ENCODE data around the gene SLC22A31.
A peak's percentile ranks its signal among the peaks of the same experiment; 100 is the strongest.
"Not testable (repeated sequence)": the region's sequence is repeated elsewhere in the genome, so short reads cannot be mapped to it uniquely, and the experiment has no call there.

SLC22A31 gene

DNA sequence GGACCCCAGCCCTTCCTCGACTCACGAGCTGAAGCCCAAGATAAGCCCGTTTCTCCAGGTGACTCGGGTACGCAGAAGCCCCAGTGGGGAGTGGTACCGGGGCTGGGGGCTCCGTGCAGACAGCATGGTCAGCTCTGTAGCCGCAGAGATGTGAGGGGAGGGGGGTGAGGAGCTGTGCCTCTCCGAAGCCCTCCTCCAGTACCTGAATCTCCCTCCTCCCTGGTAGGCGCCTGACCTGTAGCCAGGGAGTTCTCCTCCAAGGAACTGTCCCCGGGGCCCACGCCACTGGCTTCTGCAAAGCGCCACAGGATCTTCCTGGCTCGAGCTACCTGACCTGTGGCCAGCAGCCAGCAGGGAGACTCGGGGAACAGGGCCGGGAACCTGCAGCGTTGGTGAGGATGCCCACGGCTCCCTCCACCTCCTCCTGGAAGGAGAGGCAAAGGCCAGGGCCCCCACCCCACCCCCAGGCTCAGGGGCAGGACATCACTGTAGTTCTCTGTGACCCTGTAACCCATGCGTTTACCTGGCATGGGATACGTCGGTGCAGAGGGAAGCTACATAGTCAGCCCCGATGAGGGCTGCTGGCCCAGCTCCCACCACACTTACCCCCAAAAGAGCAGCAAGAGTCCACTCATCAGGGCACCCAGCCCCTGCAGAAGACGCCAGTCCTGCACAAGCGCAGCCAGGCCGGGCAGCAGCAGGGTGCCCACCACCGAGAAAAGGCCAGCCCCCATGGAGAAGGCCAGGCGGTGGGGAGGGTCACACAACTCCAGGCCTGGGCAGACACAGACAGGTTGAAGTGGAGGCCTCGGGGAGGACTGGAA is 1.7 kb downstream of the SLC22A31 start:
- WGBS = 92% methylated on average over 28 of the region's 28 CpGs
- no peak overlapping the region for H3K9ac ChIP-seq (ENCODE audit: low read depth, low read length)

GRCh38 chr16:89197633-89198416 is 2.5 kb downstream of the SLC22A31 start:
- H3K27ac ChIP-seq (ENCODE audit: low read depth, low read length) = no peak overlapping the region
- no peak overlapping the region for H3K9ac ChIP-seq (ENCODE audit: low read depth, low read length)
- H3K9me3 ChIP-seq (ENCODE audit: insufficient read depth, low read depth, low read length) = no peaks in the 10 kb centered on the region; the same call in 1 of the 2 replicates
- H3K4me3 ChIP-seq (ENCODE audit: low read length) = no peak overlapping the region
- peaks cover 3% of the 10 kb centered on the region; the same call in 1 of the 2 replicates for H3K4me1 ChIP-seq (ENCODE audit: insufficient read depth, low read length)
- peaks cover 47% of the 10 kb centered on the region for H3K27me3 ChIP-seq (ENCODE audit: insufficient read depth, low read length)
- 87% methylated on average over 26 of the region's 26 CpGs for WGBS
- no peaks in the 10 kb centered on the region for H3K36me3 ChIP-seq (ENCODE audit: insufficient read depth, low read length)

More for the DNA sequence above, 1.7 kb downstream of the SLC22A31 start:
- no peak overlapping the region for H3K4me3 ChIP-seq (ENCODE audit: low read length)
- H3K9me3 ChIP-seq (ENCODE audit: insufficient read depth, low read depth, low read length) = no peaks in the 10 kb centered on the region; the same call in 1 of the 2 replicates
- peaks cover 3% of the 10 kb centered on the region; the same call in 1 of the 2 replicates for H3K4me1 ChIP-seq (ENCODE audit: insufficient read depth, low read length)
- H3K27ac ChIP-seq (ENCODE audit: low read depth, low read length) = no peak overlapping the region
- peaks cover 53% of the 10 kb centered on the region for H3K27me3 ChIP-seq (ENCODE audit: insufficient read depth, low read length)
- H3K36me3 ChIP-seq (ENCODE audit: insufficient read depth, low read length) = no peaks in the 10 kb centered on the region

- no peak overlapping the region for H3K9ac ChIP-seq (ENCODE audit: low read depth, low read length)
- H3K9me3 ChIP-seq (ENCODE audit: insufficient read depth, low read depth, low read length) = no peaks in the 10 kb centered on the region
- no peak overlapping the region for H3K27ac ChIP-seq (ENCODE audit: low read depth, low read length)
- 93% methylated on average over 13 of the region's 13 CpGs for WGBS
- H3K4me1 ChIP-seq (ENCODE audit: insufficient read depth, low read length) = peaks cover 3% of the 10 kb centered on the region; the same call in 1 of the 2 replicates
- H3K36me3 ChIP-seq (ENCODE audit: insufficient read depth, low read length) = no peaks in the 10 kb centered on the region
- H3K27me3 ChIP-seq (ENCODE audit: insufficient read depth, low read length) = peaks cover 42% of the 10 kb centered on the region
- H3K4me3 ChIP-seq (ENCODE audit: low read length) = no peak overlapping the region
Observed at GRCh38 chr16:89197033-89197632, 3.2 kb downstream of the SLC22A31 start.

- Histone ChIP-seq H3K9me3 (ENCODE audit: insufficient read depth, low read depth, low read length) (no peaks in the 10 kb centered on the region), H3K27me3 (ENCODE audit: insufficient read depth, low read length) (peaks cover 43% of the 10 kb centered on the region), H3K36me3 (ENCODE audit: insufficient read depth, low read length) (no peaks in the 10 kb centered on the region), H3K4me3 (ENCODE audit: low read length) (no peak overlapping the region), H3K27ac (ENCODE audit: low read depth, low read length) (no peak overlapping the region), H3K4me1 (ENCODE audit: insufficient read depth, low read length) (peaks cover 2% of the 10 kb centered on the region; the same call in 1 of the 2 replicates), H3K9ac (ENCODE audit: low read depth, low read length) (no peak overlapping the region)
- WGBS = 89% methylated on average over 20 of the region's 21 CpGs
Observed at GRCh38 chr16:89195521-89196171, 4.7 kb downstream of the SLC22A31 start.

- Histone ChIP-seq H3K36me3 (ENCODE audit: insufficient read depth, low read length) (no peaks in the 10 kb centered on the region), H3K27me3 (ENCODE audit: insufficient read depth, low read length) (peaks cover 34% of the 10 kb centered on the region), H3K4me3 (ENCODE audit: low read length) (no peak overlapping the region), H3K27ac (ENCODE audit: low read depth, low read length) (no peak overlapping the region), H3K9ac (ENCODE audit: low read depth, low read length) (no peak overlapping the region), H3K4me1 (ENCODE audit: insufficient read depth, low read length) (no peaks in the 10 kb centered on the region), H3K9me3 (ENCODE audit: insufficient read depth, low read depth, low read length) (no peaks in the 10 kb centered on the region)
- WGBS = 92% methylated on average over 45 of the region's 45 CpGs
Observed at GRCh38 chr16:89194340-89195311, 5.7 kb downstream of the SLC22A31 start.

DNA sequence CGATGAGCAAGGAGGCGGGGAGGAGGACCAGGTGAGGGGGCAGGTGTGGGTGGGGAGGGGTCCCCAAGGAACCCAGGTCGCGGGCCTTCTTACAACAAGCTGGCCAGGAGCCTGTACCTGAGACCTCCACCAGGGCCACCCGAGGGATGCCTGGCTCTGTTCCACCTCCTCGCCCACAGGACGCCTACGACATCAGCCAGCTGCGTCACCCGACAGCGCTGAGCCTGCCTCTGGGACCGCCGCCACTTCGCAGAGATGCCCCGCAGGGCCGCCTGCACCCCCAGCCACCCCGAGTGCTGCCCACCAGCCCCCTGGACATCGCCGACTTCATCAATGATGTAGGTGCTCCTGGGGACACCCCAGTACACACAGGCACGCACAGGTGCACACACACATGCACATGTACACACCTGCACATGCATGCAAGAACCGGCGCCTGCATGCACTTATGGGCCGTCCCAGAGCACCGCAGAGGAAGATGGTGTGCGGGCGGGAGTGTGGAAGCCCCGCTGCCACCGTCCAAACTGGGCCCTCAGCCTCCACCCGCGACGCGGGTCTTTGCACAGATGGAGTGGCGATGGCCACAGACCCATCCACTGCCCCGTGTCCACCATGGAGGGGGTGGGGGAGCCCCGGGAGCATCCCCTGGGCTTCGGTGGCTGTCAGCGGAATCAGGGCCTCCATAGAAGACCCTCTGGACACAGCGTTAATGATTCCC is 6.6 kb downstream of the SLC22A31 start:
- 88% methylated on average over 38 of the region's 38 CpGs for WGBS
- Histone ChIP-seq H3K27me3 (ENCODE audit: insufficient read depth, low read length) (peaks cover 25% of the 10 kb centered on the region), H3K9ac (ENCODE audit: low read depth, low read length) (no peak overlapping the region), H3K4me1 (ENCODE audit: insufficient read depth, low read length) (no peaks in the 10 kb centered on the region), H3K27ac (ENCODE audit: low read depth, low read length) (no peak overlapping the region), H3K36me3 (ENCODE audit: insufficient read depth, low read length) (no peaks in the 10 kb centered on the region), H3K9me3 (ENCODE audit: insufficient read depth, low read depth, low read length) (no peaks in the 10 kb centered on the region), H3K4me3 (ENCODE audit: low read length) (peak overlapping the region; percentile 26)

GRCh38 chr16:89192956-89193575 is 7.3 kb downstream of the SLC22A31 start:
- 10% methylated on average over 33 of the region's 39 CpGs for WGBS
- H3K9me3 ChIP-seq (ENCODE audit: insufficient read depth, low read depth, low read length) = no peaks in the 10 kb centered on the region
- H3K4me1 ChIP-seq (ENCODE audit: insufficient read depth, low read length) = no peaks in the 10 kb centered on the region
- peak overlapping the region; percentile 26 for H3K4me3 ChIP-seq (ENCODE audit: low read length)
- no peaks in the 10 kb centered on the region for H3K36me3 ChIP-seq (ENCODE audit: insufficient read depth, low read length)
- H3K27me3 ChIP-seq (ENCODE audit: insufficient read depth, low read length) = peaks cover 22% of the 10 kb centered on the region
- no peak overlapping the region for H3K9ac ChIP-seq (ENCODE audit: low read depth, low read length)
- H3K27ac ChIP-seq (ENCODE audit: low read depth, low read length) = no peak overlapping the region

DNA sequence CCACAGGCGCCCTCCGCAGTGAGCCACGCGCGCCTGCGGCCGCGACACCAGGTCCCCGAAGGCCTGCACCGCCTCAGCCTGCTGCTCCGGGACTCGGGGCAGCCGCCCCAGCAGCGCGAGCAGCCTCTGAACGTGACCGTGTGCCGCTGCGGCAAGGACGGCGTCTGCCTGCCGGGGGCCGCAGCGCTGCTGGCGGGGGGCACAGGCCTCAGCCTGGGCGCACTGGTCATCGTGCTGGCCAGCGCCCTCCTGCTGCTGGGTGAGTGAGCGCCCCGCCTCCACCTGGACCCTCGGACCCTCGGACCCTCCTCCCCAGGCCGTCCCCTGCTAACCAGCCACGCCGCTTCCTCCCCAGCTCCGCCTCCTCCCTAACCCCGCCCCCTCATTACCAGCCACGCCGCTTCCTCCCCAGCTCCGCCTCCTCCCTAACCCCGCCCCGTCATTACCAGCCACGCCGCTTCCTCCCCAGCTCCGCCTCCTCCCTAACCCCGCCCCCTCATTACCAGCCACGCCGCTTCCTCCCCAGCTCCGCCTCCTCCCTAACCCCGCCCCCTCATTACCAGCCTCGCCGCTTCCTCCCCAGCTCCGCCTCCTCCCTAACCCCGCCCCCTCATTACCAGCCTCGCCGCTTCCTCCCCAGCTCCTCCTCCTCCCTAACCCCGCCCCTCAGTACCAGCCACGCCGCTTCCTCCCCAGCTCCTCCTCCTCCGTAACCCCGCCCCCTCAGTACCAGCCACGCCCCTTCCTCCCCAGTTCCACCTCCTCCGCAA is 8.0 kb downstream of the SLC22A31 start:
- not testable (repeated sequence) for H3K9me3 ChIP-seq (ENCODE audit: insufficient read depth, low read depth, low read length); H3K4me1 ChIP-seq (ENCODE audit: insufficient read depth, low read length); H3K27ac ChIP-seq (ENCODE audit: low read depth, low read length); H3K36me3 ChIP-seq (ENCODE audit: insufficient read depth, low read length)
- 2% methylated on average over 63 of the region's 63 CpGs for WGBS
- Histone ChIP-seq H3K9ac (ENCODE audit: low read depth, low read length) (peak overlapping the region; percentile 58; the same call in 1 of the 2 replicates), H3K4me3 (ENCODE audit: low read length) (peak overlapping the region; percentile 63), H3K27me3 (ENCODE audit: insufficient read depth, low read length) (peaks cover 22% of the 10 kb centered on the region)

DNA sequence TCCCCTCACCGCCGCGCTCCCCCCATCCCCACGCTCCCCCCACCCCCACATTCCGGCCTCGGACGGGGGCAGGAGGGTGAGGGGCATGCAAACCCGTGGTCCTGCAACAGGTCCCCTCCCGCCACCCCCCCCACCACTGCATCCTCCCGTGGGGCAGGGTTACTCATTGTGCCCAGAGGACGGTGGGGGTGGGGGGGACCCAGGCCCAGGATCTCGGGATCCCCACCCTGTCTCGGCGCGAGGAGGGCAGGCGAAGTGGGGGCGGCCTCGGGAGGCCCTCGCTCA is 8.5 kb downstream of the SLC22A31 start:
- H3K27ac ChIP-seq (ENCODE audit: low read depth, low read length) = no peak overlapping the region
- no peaks in the 10 kb centered on the region for H3K9me3 ChIP-seq (ENCODE audit: insufficient read depth, low read depth, low read length)
- peak overlapping the region; percentile 58; the same call in 1 of the 2 replicates for H3K9ac ChIP-seq (ENCODE audit: low read depth, low read length)

More for the DNA sequence above, 8.5 kb downstream of the SLC22A31 start:
- Histone ChIP-seq H3K27me3 (ENCODE audit: insufficient read depth, low read length) (peaks cover 22% of the 10 kb centered on the region), H3K4me1 (ENCODE audit: insufficient read depth, low read length) (no peaks in the 10 kb centered on the region), H3K4me3 (ENCODE audit: low read length) (peak overlapping the region; percentile 63), H3K36me3 (ENCODE audit: insufficient read depth, low read length) (no peaks in the 10 kb centered on the region)
- WGBS = 10% methylated on average over 10 of the region's 19 CpGs

All from HUES64 (cell line).